GM18502 (cell line): Measurements from ENCODE around the gene CEACAM16.
A peak's percentile ranks its signal among the peaks of the same experiment; 100 is the strongest.

Experiments used
- ATAC-seq: cut with Tn5 transposase; IDR thresholded peaks from one replicate; pipeline ENCODE4 v1.9.1; 2021; ENCODE audit warnings: mild to moderate bottlenecking; ENCODE audit not compliant: unreplicated experiment, poor library complexity

The CEACAM16 gene

GRCh38 chr19:44741258-44741731, 42.3 kb downstream of the CEACAM16 start:
- ATAC-seq = no peak

DNA sequence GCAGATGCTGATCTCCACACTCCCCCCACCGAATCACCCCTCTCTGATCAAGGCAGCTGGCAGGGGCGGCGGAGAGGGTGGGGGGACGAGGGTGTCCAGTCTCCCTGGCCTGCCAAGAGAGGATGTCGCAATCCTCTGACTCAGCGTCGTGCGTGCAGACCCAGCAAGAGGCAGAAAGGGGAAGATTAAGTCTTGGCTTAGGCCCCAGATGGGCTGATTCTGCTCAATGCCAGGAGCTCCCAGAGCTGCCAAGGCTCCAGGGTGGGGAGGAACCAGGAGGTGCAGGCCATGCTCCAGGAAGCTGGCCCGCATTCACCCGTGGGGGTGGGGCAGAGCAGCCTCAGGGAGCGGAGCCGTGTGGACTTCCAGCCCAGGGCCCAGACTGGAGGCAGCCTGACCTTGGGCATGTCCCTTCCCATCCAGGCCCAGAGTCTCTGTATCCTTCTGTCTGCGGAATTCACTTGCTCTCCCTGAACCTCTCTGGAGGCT, 42.9 kb downstream of the CEACAM16 start:
- ATAC-seq = no peak

- no peak for ATAC-seq
Observed at GRCh38 chr19:44742330-44743061, 43.5 kb downstream of the CEACAM16 start.

- ATAC-seq = no peak
Observed at GRCh38 chr19:44744871-44745332, 46.0 kb downstream of the CEACAM16 start.

- no peak for ATAC-seq
Observed at GRCh38 chr19:44745341-44745831, 46.4 kb downstream of the CEACAM16 start.

DNA sequence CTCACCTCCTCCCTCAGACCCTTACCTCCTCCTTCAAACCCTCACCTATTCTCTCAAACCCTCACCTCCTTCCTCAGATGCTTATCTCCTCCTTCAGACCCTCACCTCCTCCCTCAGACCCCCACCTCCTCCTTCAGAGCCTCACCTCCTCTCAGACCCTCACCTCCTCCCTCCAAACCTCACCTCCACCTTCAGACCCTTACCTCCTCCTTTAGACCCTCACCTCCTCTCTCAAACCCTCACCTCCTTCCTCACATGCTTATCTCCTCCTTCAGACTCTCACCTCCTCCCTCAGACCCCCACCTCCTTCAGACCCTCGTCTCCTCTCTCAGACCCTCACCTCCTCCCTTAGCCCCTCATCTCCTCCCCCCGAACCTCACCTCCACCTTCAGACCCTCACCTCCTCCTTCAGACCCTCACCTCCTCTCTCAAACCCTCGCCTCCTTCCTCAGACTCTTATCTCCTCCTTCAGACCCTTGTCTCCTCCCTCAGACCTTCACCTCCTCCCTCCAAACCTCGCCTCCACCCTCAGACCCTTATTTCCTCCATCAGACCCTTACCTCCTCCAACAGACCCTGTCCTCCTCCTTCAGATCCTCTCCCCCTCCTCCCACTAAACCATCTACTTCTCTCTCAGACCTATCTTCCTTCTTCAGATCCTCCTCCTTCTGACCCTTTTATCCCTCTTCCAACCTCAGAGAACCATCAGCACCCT, 47.1 kb downstream of the CEACAM16 start:
- no peak for ATAC-seq

DNA sequence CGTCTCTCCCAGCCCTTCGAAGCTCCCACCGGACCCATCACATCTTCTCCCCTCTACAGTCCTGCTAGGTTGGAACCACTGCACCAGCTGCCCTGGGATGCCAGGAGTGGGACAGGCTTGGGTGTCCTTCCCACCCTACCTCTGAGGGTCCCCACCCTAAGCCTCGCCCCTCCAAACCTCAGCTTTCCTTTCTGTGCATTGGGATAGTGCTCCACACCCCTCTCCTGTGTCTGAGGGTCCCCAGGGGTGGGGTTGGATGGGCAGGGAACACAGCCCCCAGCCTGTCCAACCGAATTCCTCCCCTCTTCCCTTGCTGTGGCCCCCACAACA, 47.6 kb downstream of the CEACAM16 start:
- ATAC-seq = no peak

DNA sequence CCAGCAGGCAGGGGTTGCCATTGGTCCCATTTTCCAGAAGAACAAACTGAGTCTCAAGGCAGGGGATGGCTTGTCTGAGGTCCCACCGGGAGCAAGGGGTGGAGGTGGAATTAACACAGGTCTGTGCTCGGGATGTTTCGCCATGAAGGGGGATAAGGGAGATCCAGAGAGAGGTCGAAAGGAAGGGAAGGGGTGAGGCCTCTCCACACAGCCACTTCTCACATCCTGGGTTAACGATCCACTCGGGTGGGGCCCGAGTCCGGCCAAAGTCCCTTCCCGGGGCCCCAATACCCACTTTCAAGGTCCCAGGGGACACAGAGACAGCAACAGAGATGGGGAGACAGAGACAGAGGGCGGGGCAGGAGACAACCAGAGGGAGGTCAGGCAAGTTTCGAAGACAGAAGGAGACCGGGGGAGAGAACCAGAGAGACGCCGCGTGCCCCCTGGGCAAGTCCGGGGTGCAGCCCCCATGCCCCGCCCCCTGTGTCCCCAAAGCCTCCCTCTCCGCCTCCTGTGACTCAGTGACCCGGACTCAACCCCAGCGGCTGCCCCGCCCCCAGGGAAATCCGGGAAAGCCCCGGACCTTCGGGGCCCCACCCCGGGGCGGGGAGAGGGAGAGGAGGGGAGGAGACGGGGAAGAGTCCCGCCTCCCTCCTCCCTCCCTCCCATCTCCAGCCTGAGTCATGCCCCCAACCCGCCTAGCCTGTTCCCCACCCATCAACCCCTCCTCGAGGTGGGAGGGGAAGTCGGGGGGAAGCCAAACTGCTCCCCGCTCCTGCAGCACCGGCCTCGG, 48.2 kb downstream of the CEACAM16 start:
- ATAC-seq = peak; percentile 49

GRCh38 chr19:44747739-44748425, 48.9 kb downstream of the CEACAM16 start:
- peak; percentile 7 for ATAC-seq

GRCh38 chr19:44748426-44749254, 49.7 kb downstream of the CEACAM16 start, which contains the start of gene BCL3:
BCL3 (plus strand) TSS chr19:44748708; CDS start chr19:44748791, 83 bp downstream.
- peak; percentile 34 for ATAC-seq

DNA sequence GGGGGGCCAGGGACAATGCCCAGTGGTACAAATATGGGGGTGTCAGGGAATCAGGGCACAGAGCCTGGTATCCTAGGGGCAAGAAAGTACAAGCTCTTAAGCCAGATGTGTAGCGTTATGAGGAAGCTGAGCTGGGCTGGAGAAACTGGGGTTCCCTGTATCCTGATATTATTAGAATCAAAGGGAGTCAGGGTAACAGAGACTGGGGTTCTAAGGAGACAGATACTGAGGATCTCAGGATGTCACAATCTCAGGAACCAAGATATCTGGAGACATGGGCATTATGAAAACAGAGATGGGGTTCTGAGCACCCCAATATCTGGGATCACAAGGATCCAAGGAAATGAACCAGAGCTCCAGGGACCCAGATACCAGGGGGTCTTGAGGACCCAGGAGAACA, 50.3 kb downstream of the CEACAM16 start:
- ATAC-seq = no peak

DNA sequence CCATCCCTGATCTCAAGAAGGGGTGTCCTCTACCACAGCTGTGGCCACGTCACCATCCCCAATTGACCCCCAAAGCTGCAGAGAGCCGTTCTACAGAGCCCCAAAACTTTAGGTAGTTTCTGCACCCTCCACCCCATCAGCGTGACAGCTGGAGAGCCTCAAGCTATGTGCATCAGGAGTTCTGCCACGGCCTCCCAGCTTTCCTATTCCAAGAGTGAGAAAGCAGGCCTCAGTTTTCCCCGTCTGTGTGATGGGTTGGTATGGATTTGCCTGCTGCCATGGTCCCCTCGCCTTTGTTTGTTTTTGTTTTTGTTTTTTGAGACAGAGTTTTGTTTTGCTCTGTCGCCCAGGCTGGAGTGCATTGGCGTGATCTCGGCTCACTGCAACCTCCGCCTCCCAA, 51.0 kb downstream of the CEACAM16 start:
- no peak for ATAC-seq

GRCh38 chr19:44752123-44752815, 53.3 kb downstream of the CEACAM16 start:
- no peak for ATAC-seq

DNA sequence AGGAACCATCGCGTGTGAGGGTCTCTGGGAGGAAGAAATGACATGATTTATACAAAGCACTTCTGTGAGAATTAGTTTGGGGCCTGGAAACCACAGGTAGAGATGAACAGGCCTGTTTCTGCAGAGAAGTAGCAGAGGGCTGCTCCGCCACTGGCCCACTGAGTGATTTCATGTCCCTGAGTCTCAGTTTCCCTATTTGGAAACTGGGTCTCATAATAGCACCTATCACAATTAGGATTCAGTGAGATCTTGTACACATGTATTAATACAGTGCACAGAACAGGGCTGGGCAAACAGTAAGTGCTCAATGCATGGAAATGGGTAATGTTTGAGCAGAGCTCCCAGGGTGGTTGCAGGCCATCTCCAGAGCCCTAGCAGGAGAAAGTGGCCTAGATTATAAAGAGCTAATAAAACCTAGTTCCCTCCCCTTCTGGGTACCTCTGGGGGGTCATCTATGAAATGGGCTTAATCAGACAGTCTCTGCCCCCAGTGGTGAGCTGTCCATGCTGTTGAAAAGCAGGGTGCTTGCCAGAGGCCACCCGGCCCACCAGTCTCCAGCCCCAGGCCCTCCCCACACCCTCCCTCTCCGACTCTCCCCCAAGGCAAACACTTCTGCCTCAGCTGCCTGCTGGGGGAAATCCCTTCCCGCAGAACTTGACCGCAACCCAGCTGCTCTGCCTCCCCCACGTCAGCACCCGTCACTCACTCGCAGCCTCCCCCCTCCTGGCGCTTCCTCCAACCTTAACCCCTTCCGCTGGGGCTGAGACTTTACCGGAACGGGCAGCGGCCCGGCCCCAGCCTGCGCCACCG, 54.1 kb downstream of the CEACAM16 start:
- ATAC-seq = peak; percentile 68

GRCh38 chr19:44753626-44753931, 54.6 kb downstream of the CEACAM16 start:
- no peak for ATAC-seq

GRCh38 chr19:44753932-44754749, 55.2 kb downstream of the CEACAM16 start:
- ATAC-seq = peak; percentile 32

- ATAC-seq = no peak
Observed at GRCh38 chr19:44754750-44755080, 55.8 kb downstream of the CEACAM16 start.
